ENCODE measurements around the gene WFIKKN1.

The WFIKKN1 gene

GRCh38 chr16:625117-625976 lies 5.4 kb upstream of the WFIKKN1 start:
- no peak for DNase-seq (ENCODE audit: low read depth)

DNA sequence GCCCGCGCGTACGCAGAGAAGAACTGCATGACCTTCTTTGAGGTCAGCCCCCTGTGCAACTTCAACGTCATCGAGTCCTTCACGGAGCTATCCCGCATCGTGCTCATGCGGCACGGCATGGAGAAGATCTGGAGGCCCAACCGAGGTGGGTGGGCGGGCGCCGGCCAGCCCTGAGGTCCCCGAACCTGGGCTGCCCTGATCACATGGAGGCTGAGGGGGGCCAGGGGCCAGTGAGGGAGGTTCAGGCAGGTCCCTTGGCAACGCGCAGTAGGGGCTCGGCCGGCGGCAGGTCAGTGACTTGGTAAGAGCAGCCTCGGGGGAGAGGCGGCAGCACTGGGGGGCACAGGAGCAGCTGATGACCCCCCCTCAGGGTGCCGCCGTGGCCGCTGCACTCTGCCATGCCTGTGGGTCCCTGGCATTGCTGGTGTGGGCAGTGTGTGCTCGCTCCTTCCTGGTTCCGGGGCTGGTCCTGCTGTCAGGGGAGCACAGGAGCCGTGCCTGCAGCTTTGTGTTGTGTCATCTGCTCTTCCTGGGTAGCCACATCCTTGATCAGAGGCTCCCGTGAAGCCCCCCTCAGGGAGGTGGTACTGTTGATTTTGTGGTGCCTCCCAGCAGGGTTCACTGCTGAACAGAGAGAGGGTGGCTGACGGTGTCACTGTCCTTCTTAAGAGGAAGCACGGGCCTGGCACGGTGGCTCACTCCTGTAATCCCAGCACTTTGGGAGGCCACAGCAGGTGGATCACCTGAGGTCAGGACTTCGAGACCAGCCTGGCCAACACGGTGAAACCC lies 4.6 kb upstream of the WFIKKN1 start:
- no peak for DNase-seq (ENCODE audit: low read depth)

- DNase-seq (ENCODE audit: low read depth): no peak
These were observed 3.9 kb upstream of the WFIKKN1 start for GRCh38 chr16:626787-627453.

- DNase-seq (ENCODE audit: low read depth): no peak
These were observed 3.1 kb upstream of the WFIKKN1 start for GRCh38 chr16:627454-628239.

GRCh38 chr16:628321-629061 lies 2.3 kb upstream of the WFIKKN1 start:
- DNase-seq (ENCODE audit: low read depth): no peak

DNA sequence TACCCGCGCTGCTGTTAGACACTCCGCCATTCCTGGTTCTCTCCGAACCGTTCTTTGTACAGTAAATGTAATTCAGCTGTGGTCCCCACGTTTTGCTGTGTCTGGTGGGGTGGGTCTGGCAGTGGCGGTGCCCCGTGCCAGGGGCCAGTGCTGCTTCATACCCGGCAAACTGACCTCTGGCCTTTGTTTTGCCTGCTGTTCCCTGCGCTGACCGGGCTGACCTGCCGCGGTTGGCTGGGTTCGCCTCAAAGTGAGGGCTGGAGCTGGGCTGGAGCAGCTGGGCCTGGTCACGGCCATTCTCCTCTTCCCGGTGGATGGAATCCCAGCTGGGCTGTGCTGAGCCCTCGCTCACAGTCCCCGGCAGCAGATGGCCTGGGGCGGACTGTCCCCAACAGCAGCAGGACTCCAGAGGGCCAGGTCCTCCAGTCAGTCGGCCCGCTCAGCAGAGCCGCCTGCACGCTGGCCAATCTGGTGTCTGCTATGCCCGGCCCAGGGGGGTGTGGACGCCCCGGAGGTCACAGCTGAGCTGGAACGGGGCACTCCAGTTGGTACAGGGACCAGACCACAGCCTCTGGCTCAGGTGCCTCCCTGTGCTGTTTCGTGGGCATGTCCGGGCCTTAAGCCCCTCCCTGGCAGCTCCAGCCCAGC lies 1.5 kb upstream of the WFIKKN1 start:
- no peak for DNase-seq (ENCODE audit: low read depth)

GRCh38 chr16:629833-630248 lies 944 bp upstream of the WFIKKN1 start:
- no peak for DNase-seq (ENCODE audit: low read depth)

DNA sequence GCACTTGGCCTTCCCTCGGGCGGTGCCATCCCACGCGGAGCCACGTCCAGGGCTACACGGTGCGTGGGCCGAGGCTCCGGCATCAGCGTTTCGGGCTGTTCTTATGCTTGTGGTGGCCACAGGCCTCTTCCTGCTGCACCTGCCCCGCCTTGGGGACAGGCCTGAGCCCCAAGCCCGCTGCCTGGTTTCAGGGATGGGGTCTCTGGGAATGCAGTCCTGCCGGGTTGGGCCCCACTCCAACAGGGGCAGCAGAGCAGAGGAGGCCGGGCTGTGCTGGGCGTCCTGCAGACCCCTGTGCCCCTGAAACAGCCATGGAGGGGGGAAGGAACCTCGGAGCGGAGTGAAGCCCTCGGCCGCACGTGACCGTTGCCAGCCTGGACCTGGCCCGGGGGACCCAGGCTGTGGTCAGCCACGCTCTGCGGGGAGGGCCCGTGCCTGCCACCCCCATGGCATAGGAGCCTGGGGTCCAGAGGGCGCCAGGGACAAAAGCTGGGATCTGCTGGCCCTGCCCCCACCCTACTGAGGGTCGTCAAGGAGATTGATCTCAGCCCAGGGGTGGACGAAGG lies 453 bp upstream of the WFIKKN1 start:
- no peak for DNase-seq (ENCODE audit: low read depth)

- no peak for DNase-seq (ENCODE audit: low read depth)
These were observed 1.1 kb downstream of the WFIKKN1 start for GRCh38 chr16:631808-632358.

- no peak for DNase-seq (ENCODE audit: low read depth)
These were observed 1.9 kb downstream of the WFIKKN1 start for GRCh38 chr16:632486-633335.

DNA sequence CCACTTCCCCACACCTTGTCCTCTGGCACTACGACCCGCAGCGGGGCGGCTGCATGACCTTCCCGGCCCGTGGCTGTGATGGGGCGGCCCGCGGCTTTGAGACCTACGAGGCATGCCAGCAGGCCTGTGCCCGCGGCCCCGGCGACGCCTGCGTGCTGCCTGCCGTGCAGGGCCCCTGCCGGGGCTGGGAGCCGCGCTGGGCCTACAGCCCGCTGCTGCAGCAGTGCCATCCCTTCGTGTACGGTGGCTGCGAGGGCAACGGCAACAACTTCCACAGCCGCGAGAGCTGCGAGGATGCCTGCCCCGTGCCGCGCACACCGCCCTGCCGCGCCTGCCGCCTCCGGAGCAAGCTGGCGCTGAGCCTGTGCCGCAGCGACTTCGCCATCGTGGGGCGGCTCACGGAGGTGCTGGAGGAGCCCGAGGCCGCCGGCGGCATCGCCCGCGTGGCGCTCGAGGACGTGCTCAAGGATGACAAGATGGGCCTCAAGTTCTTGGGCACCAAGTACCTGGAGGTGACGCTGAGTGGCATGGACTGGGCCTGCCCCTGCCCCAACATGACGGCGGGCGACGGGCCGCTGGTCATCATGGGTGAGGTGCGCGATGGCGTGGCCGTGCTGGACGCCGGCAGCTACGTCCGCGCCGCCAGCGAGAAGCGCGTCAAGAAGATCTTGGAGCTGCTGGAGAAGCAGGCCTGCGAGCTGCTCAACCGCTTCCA lies 2.7 kb downstream of the WFIKKN1 start:
- DNase-seq (ENCODE audit: low read depth): no peak

DNA sequence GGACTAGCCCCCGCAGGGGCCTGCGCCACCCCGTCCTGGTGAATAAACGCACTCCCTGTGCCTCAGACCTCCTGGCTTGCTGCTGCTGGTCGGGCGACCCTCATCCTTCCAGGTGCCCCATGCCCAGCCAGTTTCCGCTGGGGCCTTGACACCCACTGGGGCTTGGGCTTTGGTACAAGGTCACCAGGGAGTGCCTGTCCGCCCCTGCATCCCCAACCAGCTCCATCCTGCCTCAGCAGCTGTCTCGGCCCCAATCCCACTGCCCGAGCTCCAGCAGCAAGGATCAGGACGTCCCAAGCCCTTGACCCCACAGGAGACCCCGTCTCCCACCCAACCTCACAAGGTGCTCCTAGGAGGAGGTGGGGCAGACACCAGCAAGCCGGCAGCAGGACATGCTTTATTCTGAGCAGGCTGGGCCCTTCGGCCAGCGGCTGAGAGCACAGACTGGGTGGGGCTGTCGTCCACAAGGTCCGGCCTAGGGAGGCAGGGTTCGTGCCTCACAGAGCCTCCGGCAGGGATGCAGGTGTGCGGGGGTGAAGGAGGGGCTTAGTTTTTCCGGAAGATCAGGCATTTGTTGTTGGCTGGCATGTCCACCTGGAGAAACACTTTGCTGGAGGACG lies 3.4 kb downstream of the WFIKKN1 start:
- DNase-seq (ENCODE audit: low read depth): no peak

DNA sequence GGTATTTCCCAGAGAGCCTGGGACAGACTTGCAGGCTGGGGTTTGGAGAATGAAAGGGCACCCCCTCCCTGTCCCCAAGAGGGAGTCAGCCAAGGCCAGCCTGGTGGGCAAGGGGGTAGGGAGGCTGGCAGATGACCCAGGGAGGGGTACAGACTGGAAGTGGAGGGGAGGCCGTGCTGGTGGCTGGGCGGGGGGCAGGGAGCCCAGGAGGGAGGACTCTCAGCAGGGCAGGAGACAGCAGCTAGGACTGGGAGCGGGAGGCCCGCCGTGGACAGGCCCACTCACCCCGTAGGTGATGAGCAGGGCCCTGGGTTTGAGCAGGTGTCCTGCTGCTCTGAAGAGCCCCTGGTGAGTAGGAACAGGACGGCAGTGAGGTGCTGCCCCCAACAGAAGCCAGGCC lies 4.2 kb downstream of the WFIKKN1 start:
- DNase-seq (ENCODE audit: low read depth): no peak

GRCh38 chr16:635573-636205 lies 4.9 kb downstream of the WFIKKN1 start:
- no peak for DNase-seq (ENCODE audit: low read depth)

GRCh38 chr16:636206-637080 lies 5.7 kb downstream of the WFIKKN1 start, which contains the start of gene METTL26:
TSS of gene METTL26 (minus strand) at chr16:636305. CDS start at chr16:636290, 15 bp downstream.
- peak; percentile 98 for DNase-seq (ENCODE audit: low read depth)

Measured in stimulated activated CD8-positive, alpha-beta memory T cell treated with anti-CD3 and anti-CD28 coated beads, Interleukin-15, amount 100 ng/mL, for 24 hours (primary cell).